Kidney (tissue), 14 donors: Measurements from ENCODE around the gene SEMA5A. TPM values are rescaled to one million over a fixed set of nuclear protein-coding genes. Genes with fewer than 3 reads are reported as not detected.

Experiments used
- DNase-seq, 5 donors: peaks; one replicate each; pipeline ENCODE4 v3.0.0-alpha.2; 2013 to 2020
- FAIRE-seq: peaks from 2 replicates; lab custom pipeline; 2012; peaks lifted over from hg19 to GRCh38; lab: Jason Lieb, UNC
- H3K27ac ChIP-seq, 2 donors: one replicate each; pipeline ENCODE4 v1.7.0; 2013; ENCODE audit warnings: low read depth in 2 of 2, low read length in 2 of 2, inconsistent platforms in 1 of 2
- H3K27me3 ChIP-seq: one replicate; pipeline ENCODE4 v1.7.1; 2013; ENCODE audit warnings: low read length, inconsistent platforms; ENCODE audit not compliant: control insufficient read depth, insufficient read depth
- H3K36me3 ChIP-seq, 3 donors: one replicate each; pipeline versions ENCODE4 v1.7.0 to v1.7.1; 2013; ENCODE audit warnings: low read length in 3 of 3, control low read depth in 1 of 3, inconsistent platforms in 1 of 3; ENCODE audit not compliant: insufficient read depth in 3 of 3, control insufficient read depth in 2 of 3
- H3K4me1 ChIP-seq, 3 donors: one replicate each; pipeline versions ENCODE4 v1.7.0 to v1.7.1; 2013; ENCODE audit warnings: low read length in 3 of 3, inconsistent platforms in 1 of 3, low read depth in 1 of 3; ENCODE audit not compliant: control insufficient read depth in 2 of 3, insufficient read depth in 2 of 3
- H3K4me3 ChIP-seq, 3 donors: one replicate each; pipeline versions ENCODE4 v1.7.0 to v1.8.1; 2013; ENCODE audit warnings: low read length in 3 of 3, control low read depth in 1 of 3, inconsistent platforms in 1 of 3
- H3K9ac ChIP-seq, 3 donors: one replicate each; pipeline versions ENCODE4 v1.7.0 to v1.7.1; 2013; ENCODE audit warnings: low read length in 3 of 3, control low read depth in 1 of 3, inconsistent platforms in 1 of 3
- H3K9me3 ChIP-seq, 3 donors: one replicate each; pipeline versions ENCODE4 v1.7.0 to v1.7.1; 2013; ENCODE audit warnings: low read length in 3 of 3, control low read depth in 1 of 3, inconsistent platforms in 1 of 3; ENCODE audit not compliant: control insufficient read depth in 2 of 3, insufficient read depth in 1 of 3
- intact Hi-C: fragments of 100-400 bp; cut with DNase I; formaldehyde crosslinking; loops from one replicate; pipeline ENCODE4 v1.11.1; 2022
- polyA plus RNA-seq: library from polyadenylated mRNA; stranded (reverse); fragments of 350-450 nt; fragmentation: Illumina TruSeq; extraction: RNeasy Lipid Tissue Mini Kit (QIAGEN cat#74804); gene quantifications from one replicate; pipeline ENCODE4 v1.2.3, GENCODE V29; 2014; ENCODE audit warnings: low read depth, low replicate concordance; ENCODE audit not compliant: insufficient read depth
- total RNA-seq: library from RNA; stranded (reverse); fragmentation: NEBNext Ultra II Directional; extraction: Animal tissue kit (Norgen Biotek cat#: 25700); gene quantifications from one replicate; pipeline ENCODE4 v1.2.1, GENCODE V29; 2021
- TF ChIP-seq, protein P1 (sequence below): IDR thresholded peaks from 3 replicates; pipeline ENCODE4 v1.5.1; 2012; ENCODE audit warnings: mild to moderate bottlenecking, moderate library complexity, borderline replicate concordance; ENCODE audit not compliant: insufficient read depth; ENCODE audit errors: extremely low read depth
- donor health status: control.
- donor health status: control.
- donor health status: control.
- donor health status: control.
- donor health status: control.
- donor health status: DM: yes; HTN: yes; CAD: no.
- donor health status: Normal renal cell carcinoma (clear cell type).

Gene SEMA5A
- total and polyA plus RNA-seq, 2 donors from 2014 or later, result 7.9 to 23.3 TPM

DNA sequence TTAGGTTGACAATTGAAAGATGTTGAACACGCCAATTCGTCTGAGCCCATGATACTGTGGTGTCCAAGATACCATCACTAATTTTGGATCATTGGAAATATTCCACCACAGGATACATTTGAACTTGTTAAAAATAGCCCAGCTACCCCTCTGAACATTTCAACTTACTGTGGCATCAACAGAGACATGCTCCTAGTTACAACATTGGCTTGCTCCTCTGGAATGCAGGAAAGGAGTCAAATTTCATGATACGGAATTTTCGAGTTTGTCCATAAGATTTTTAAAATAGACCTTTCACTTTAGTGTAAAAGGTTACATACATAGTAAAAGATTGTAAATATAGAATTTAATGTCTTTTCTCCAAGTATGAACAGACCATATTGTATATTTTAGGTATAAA lies 12.8 kb downstream of the SEMA5A start:
- Histone ChIP-seq H3K9ac (no peak overlapping the region), H3K9me3 (no peaks in the 10 kb centered on the region), H3K27me3 (no peaks in the 10 kb centered on the region), H3K36me3 (no peaks in the 10 kb centered on the region), H3K4me1 (no peaks in the 10 kb centered on the region), H3K4me3 (no peak overlapping the region), H3K27ac (no peak overlapping the region)
- intact Hi-C loops, result no loop called here
- TF ChIP-seq, protein P1, sequence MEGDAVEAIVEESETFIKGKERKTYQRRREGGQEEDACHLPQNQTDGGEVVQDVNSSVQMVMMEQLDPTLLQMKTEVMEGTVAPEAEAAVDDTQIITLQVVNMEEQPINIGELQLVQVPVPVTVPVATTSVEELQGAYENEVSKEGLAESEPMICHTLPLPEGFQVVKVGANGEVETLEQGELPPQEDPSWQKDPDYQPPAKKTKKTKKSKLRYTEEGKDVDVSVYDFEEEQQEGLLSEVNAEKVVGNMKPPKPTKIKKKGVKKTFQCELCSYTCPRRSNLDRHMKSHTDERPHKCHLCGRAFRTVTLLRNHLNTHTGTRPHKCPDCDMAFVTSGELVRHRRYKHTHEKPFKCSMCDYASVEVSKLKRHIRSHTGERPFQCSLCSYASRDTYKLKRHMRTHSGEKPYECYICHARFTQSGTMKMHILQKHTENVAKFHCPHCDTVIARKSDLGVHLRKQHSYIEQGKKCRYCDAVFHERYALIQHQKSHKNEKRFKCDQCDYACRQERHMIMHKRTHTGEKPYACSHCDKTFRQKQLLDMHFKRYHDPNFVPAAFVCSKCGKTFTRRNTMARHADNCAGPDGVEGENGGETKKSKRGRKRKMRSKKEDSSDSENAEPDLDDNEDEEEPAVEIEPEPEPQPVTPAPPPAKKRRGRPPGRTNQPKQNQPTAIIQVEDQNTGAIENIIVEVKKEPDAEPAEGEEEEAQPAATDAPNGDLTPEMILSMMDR, result no peak
- peak in 2 of 5 donors; percentile 53 to 82 for DNase-seq
- no peak for FAIRE-seq

DNA sequence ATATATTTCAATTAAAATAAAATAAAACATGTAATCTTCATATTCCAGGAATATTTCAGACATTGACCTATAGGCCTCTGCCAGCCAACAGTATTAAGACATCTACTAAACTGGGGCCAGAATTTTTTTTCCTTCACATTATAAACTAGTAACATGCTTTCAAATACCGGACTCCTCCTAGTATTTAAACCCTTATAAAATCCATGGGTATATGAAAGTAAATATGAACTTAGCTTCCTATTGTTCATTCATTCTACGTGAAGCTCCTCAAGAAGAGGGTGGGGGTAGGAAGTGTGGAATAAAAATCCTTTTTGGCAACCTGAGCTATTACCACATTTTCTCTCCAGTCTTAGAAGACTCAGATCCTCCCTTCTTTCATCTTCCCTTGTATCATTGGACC lies 16.4 kb downstream of the SEMA5A start:
- Histone ChIP-seq H3K36me3 (no peaks in the 10 kb centered on the region), H3K9ac (no peak overlapping the region), H3K9me3 (no peaks in the 10 kb centered on the region), H3K4me3 (no peak overlapping the region), H3K27ac (no peak overlapping the region), H3K4me1 (no peaks in the 10 kb centered on the region), H3K27me3 (no peaks in the 10 kb centered on the region)
- DNase-seq (no peak), FAIRE-seq (no peak)
- TF ChIP-seq, protein P1, result no peak
- intact Hi-C loops, result no loop called here

DNA sequence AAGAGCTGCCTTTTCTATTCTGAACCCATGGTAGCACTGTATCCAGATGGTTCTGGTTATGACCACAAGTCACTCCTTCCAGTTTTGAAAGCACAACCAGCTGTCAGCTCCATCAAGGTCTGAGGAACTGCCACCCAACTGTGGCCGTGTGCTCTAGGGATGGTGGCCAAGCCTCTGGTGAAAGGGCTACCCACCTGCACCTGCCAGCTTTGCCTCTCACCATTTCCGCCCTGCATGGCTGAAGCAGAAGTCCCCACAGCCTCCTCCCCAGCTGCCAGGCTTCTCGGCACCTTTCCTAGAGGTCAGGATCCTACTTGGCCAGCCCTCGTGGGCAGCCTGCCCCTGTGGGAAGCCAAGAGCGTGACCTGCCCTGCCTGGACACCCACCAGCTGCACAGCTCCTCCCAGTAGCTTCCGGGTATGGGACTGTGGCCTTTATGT lies 16.8 kb downstream of the SEMA5A start:
- no peaks in the 10 kb centered on the region for H3K27me3 ChIP-seq
- H3K9me3 ChIP-seq, result no peaks in the 10 kb centered on the region
- no peak overlapping the region for H3K4me3 ChIP-seq
- intact Hi-C loops, result no loop called here
- TF ChIP-seq, protein P1, result no peak
- DNase-seq (no peak), FAIRE-seq (no peak)
- no peaks in the 10 kb centered on the region for H3K36me3 ChIP-seq
- H3K27ac ChIP-seq, result no peak overlapping the region
- no peaks in the 10 kb centered on the region for H3K4me1 ChIP-seq
- H3K9ac ChIP-seq, result no peak overlapping the region

DNA sequence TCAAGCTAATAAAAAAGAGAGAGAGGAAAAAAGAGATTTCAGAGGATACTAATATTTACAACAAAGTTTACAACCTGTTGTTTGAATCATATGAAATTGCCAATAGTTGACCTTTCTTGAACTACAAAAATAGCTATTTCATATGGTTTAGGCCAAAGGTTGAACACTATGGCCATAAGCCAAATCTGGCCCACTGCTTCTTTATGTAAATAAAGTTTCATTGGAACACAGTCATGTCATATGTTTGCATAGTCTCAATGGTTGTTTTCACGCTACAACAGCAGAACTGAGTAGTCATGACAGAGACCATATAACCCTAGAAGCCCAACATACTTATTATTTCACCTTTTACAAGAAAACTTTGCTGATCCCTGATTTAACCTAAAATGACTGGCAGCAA lies 20.9 kb downstream of the SEMA5A start:
- H3K27me3 ChIP-seq, result no peaks in the 10 kb centered on the region
- no peaks in the 10 kb centered on the region for H3K9me3 ChIP-seq
- DNase-seq (no peak), FAIRE-seq (no peak)
- H3K36me3 ChIP-seq, result no peaks in the 10 kb centered on the region
- H3K4me1 ChIP-seq, result no peaks in the 10 kb centered on the region
- intact Hi-C loops, result no loop called here
- no peak overlapping the region for H3K4me3 ChIP-seq
- H3K9ac ChIP-seq, result no peak overlapping the region
- TF ChIP-seq, protein P1, result no peak
- no peak overlapping the region for H3K27ac ChIP-seq
